PFSK-1 (cell line): ENCODE results near the gene DACH1.

ENCODE experiments used
- FOXP2 ChIP-seq: optimal IDR thresholded peaks from 2 replicates; pipeline ENCODE3; 2011; ENCODE audit warnings: borderline replicate concordance, control low read depth, inconsistent platforms; ENCODE audit not compliant: insufficient read depth; ENCODE audit errors: extremely low read length, extremely low read depth
- POLR2AphosphoS5 ChIP-seq: IDR thresholded peaks from 2 replicates; pipeline ENCODE4 v1.6.1; 2012; ENCODE audit warnings: low read depth, mild to moderate bottlenecking, control low read depth, low read length, moderate library complexity
- REST ChIP-seq, 2 experiments: IDR thresholded peaks; 2 replicates each; pipeline versions ENCODE4 v1.6.1 to v1.8.0; 2011 to 2012; ENCODE audit warnings: low read depth in 2 of 2, low read length in 2 of 2, control low read depth in 1 of 2, inconsistent platforms in 1 of 2, mild to moderate bottlenecking in 1 of 2, moderate library complexity in 1 of 2; ENCODE audit not compliant: insufficient read depth in 1 of 2
- SIN3A ChIP-seq: IDR thresholded peaks from 2 replicates; pipeline ENCODE4 v1.6.1; 2012; ENCODE audit warnings: mild to moderate bottlenecking, low read length, moderate library complexity, borderline replicate concordance; ENCODE audit not compliant: insufficient read depth
- TAF1 ChIP-seq: IDR thresholded peaks from 2 replicates; pipeline ENCODE4 v1.6.1; 2012; ENCODE audit warnings: low read length, control low read depth, borderline replicate concordance; ENCODE audit not compliant: insufficient read depth

DACH1 gene

GRCh38 chr13:71718931-71719330, 148.1 kb downstream of the DACH1 start:
- TF ChIP-seq REST (IDR thresholded peaks at IDR 0.05; ENCODE audit: insufficient read depth in 1 of 2, low read depth in 2 of 2, low read length in 2 of 2) (no peak), SIN3A (no peak), POLR2AphosphoS5 (no peak), TAF1 (no peak), FOXP2 (no peak)

GRCh38 chr13:71714802-71715375, 152.1 kb downstream of the DACH1 start:
- TF ChIP-seq POLR2AphosphoS5 (no peak), SIN3A (no peak), TAF1 (no peak), REST (IDR thresholded peaks at IDR 0.05; ENCODE audit: insufficient read depth in 1 of 2, low read depth in 2 of 2, low read length in 2 of 2) (no peak), FOXP2 (no peak)

- TF ChIP-seq FOXP2 (no peak), REST (IDR thresholded peaks at IDR 0.05; ENCODE audit: insufficient read depth in 1 of 2, low read depth in 2 of 2, low read length in 2 of 2) (no peak), TAF1 (no peak), POLR2AphosphoS5 (no peak), SIN3A (no peak)
Observed at GRCh38 chr13:71712988-71713653, 153.9 kb downstream of the DACH1 start.

GRCh38 chr13:71704656-71705055, 162.3 kb downstream of the DACH1 start:
- TF ChIP-seq TAF1 (no peak), REST (IDR thresholded peaks at IDR 0.05; ENCODE audit: insufficient read depth in 1 of 2, low read depth in 2 of 2, low read length in 2 of 2) (no peak), FOXP2 (no peak), SIN3A (no peak), POLR2AphosphoS5 (no peak)

GRCh38 chr13:71703138-71703537, 163.9 kb downstream of the DACH1 start:
- no peak for TF ChIP-seq SIN3A
- no peak for TF ChIP-seq POLR2AphosphoS5
- no peak for TF ChIP-seq FOXP2
- no peak for TF ChIP-seq REST (IDR thresholded peaks at IDR 0.05; ENCODE audit: insufficient read depth in 1 of 2, low read depth in 2 of 2, low read length in 2 of 2)
- no peak for TF ChIP-seq TAF1
